K562 (cell line): Measurements from ENCODE around the gene SNAI1. TPM values are rescaled to one million over a fixed set of nuclear protein-coding genes. Genes with fewer than 3 reads are reported as not detected.

Experiments used
- DMBX1 ChIP-seq: fragments of 250-450 bp; sonication (Bioruptor Pico); IDR thresholded peaks from 2 replicates; pipeline ENCODE4 v1.8.0; 2022; ENCODE audit warnings: inconsistent platforms, mild to moderate bottlenecking, moderate library complexity, borderline replicate concordance
- ETV6 ChIP-seq, 3 experiments: fragments of 150-350 bp in 1 of 3; sonication (generic) in 1 of 3; formaldehyde crosslinking in 1 of 3; IDR thresholded peaks; 2 replicates each; pipeline versions ENCODE4 v1.6.1 to v1.8.0; 2014 to 2022; ENCODE audit warnings: borderline replicate concordance in 2 of 3, low read depth in 2 of 3, antibody characterized with exemption in 1 of 3, low read length in 1 of 3, mild to moderate bottlenecking in 1 of 3, missing genetic modification reagents in 1 of 3
- EWSR1 ChIP-seq: fragments of 450-650 bp; IDR thresholded peaks from 2 replicates; pipeline ENCODE4 v1.6.1; 2018; ENCODE audit warnings: borderline replicate concordance, mild to moderate bottlenecking, low read depth, moderate library complexity; ENCODE audit not compliant: partially characterized antibody
- HMG20A ChIP-seq: fragments of 450-650 bp; formaldehyde crosslinking; conservative IDR thresholded peaks from 2 replicates; pipeline ENCODE4 v1.4.0; 2020; ENCODE audit warnings: mild to moderate bottlenecking, mixed read lengths
- HMG20B ChIP-seq: fragments of 250-450 bp; sonication (Bioruptor Pico); IDR thresholded peaks from 2 replicates; pipeline ENCODE4 v1.5.0; 2021; ENCODE audit warnings: mild to moderate bottlenecking
- IFI16 ChIP-seq: fragments of 250-450 bp; sonication (Bioruptor Pico); IDR thresholded peaks from 2 replicates; pipeline ENCODE4 v2.1.2; 2022; ENCODE audit warnings: mild to moderate bottlenecking, inconsistent platforms
- ILK ChIP-seq: fragments of 450-650 bp; IDR thresholded peaks from 2 replicates; pipeline ENCODE4 v1.6.1; 2016; ENCODE audit warnings: missing genetic modification characterization, low read depth, mild to moderate bottlenecking, missing compliant biosample characterization, moderate library complexity, borderline replicate concordance
- L3MBTL2 ChIP-seq: fragments of 450-650 bp; IDR thresholded peaks from 2 replicates; pipeline ENCODE4 v1.6.1; 2016; ENCODE audit warnings: mild to moderate bottlenecking, moderate library complexity
- MYC ChIP-seq, 2 experiments: fragments of 250-450 bp in 1 of 2; sonication (Bioruptor Pico) in 1 of 2; IDR thresholded peaks; 2 replicates each; pipeline versions ENCODE4 v1.5.1 to v1.6.1; 2012 to 2021; ENCODE audit warnings: low read depth in 2 of 2, borderline replicate concordance in 1 of 2, improper control_type of control experiment in 1 of 2, low read length in 1 of 2, mild to moderate bottlenecking in 1 of 2, moderate library complexity in 1 of 2
- NFE2L1 ChIP-seq: fragments of 450-650 bp; IDR thresholded peaks from 2 replicates; pipeline ENCODE4 v1.6.1; 2016; ENCODE audit warnings: missing genetic modification characterization, low read depth, mild to moderate bottlenecking, missing compliant biosample characterization, moderate library complexity, borderline replicate concordance
- NR3C1 ChIP-seq: sonication (generic); formaldehyde crosslinking; IDR thresholded peaks from 2 replicates; pipeline ENCODE4 v1.8.1; 2022; ENCODE audit warnings: missing genetic modification reagents
- NRF1 ChIP-seq, 2 experiments: fragments of 450-650 bp; IDR thresholded peaks in 1 of 2; conservative IDR thresholded peaks in 1 of 2; 2 replicates each; pipeline ENCODE4 v1.6.1; 2014; ENCODE audit warnings: mild to moderate bottlenecking in 2 of 2
- PHF8 ChIP-seq: fragments of 200-600 bp; sonication (generic); IDR thresholded peaks from 2 replicates; pipeline ENCODE4 v1.6.1; 2012; ENCODE audit warnings: mixed run types, mild to moderate bottlenecking, inconsistent platforms, low read length, moderate library complexity, borderline replicate concordance
- PHTF2 ChIP-seq: fragments of 250-450 bp; sonication (Bioruptor Pico); IDR thresholded peaks from 2 replicates; pipeline ENCODE4 v1.5.0; 2021; ENCODE audit warnings: mild to moderate bottlenecking
- SIN3A ChIP-seq, 2 experiments: fragments of 150-350 bp in 1 of 2; IDR thresholded peaks; 2 replicates each; pipeline ENCODE4 v1.6.1; 2011 to 2016; ENCODE audit warnings: borderline replicate concordance in 2 of 2, low read depth in 2 of 2, low read length in 2 of 2, mild to moderate bottlenecking in 2 of 2, moderate library complexity in 2 of 2; ENCODE audit not compliant: control insufficient read depth in 1 of 2
- ZC3H11A ChIP-seq: IDR thresholded peaks from 2 replicates; pipeline ENCODE4 v1.6.1; 2012; ENCODE audit warnings: low read depth, low read length, improper control_type of control experiment
- ZNF197 ChIP-seq: fragments of 200-800 bp; sonication (Bioruptor generic); IDR thresholded peaks from 2 replicates; pipeline ENCODE4 v1.6.1; 2016; ENCODE audit warnings: low read depth, missing genetic modification characterization, missing compliant biosample characterization
- ZNF217 ChIP-seq: sonication (generic); formaldehyde crosslinking; IDR thresholded peaks from 2 replicates; pipeline ENCODE4 v1.8.0; 2022; ENCODE audit warnings: mild to moderate bottlenecking, missing genetic modification reagents
- polyA plus RNA-seq, 8 experiments: library from polyadenylated mRNA; depleted of rRNA in 4 of 8; stranded (reverse) in 5 of 8; unstranded in 3 of 8; fragments of >200 nt; fragmentation: Nextera tagmentation in 2 of 8; fragmentation: Illumina TruSeq in 1 of 8; extraction: Ambion mirVana in 2 of 8; extraction: Trizol in 1 of 8; gene quantifications; 2 replicates each; pipeline versions ENCODE4 v1.2.1 to v1.2.3, GENCODE V29; 2011 to 2014; ENCODE audit warnings: inconsistent platforms in 1 of 8, missing spikeins in 1 of 8
- total RNA-seq, 7 experiments: library from RNA; depleted of rRNA in 6 of 7; stranded (reverse); fragments of >200 nt in 6 of 7; fragmentation: Illumina TruSeq in 2 of 7; extraction: Trizol in 2 of 7; gene quantifications; 2 replicates each; pipeline versions ENCODE4 v1.2.1 to v1.2.3, GENCODE V29; 2011 to 2021; ENCODE audit warnings: low replicate concordance in 1 of 7
- TF ChIP-seq, protein P1 (sequence below), 2 experiments: fragments of 450-650 bp in 1 of 2; IDR thresholded peaks; 2 replicates each; pipeline ENCODE4 v1.6.1; 2011 to 2017; ENCODE audit warnings: low read depth in 2 of 2, antibody characterized with exemption in 1 of 2, borderline replicate concordance in 1 of 2, low read length in 1 of 2, mild to moderate bottlenecking in 1 of 2, mixed read lengths in 1 of 2; ENCODE audit not compliant: control insufficient read depth in 1 of 2
- TF ChIP-seq, protein P2 (sequence below): fragments of 250-450 bp; sonication (Bioruptor Pico); IDR thresholded peaks from 2 replicates; pipeline ENCODE4 v1.5.0; 2021

The SNAI1 gene
- total and polyA plus RNA-seq, 9 of the 15 experiments (the other 6 are each of a cell fraction or from before 2014, with no cell fraction given), result 0.32 to 11.6 (median 2.0) TPM

DNA sequence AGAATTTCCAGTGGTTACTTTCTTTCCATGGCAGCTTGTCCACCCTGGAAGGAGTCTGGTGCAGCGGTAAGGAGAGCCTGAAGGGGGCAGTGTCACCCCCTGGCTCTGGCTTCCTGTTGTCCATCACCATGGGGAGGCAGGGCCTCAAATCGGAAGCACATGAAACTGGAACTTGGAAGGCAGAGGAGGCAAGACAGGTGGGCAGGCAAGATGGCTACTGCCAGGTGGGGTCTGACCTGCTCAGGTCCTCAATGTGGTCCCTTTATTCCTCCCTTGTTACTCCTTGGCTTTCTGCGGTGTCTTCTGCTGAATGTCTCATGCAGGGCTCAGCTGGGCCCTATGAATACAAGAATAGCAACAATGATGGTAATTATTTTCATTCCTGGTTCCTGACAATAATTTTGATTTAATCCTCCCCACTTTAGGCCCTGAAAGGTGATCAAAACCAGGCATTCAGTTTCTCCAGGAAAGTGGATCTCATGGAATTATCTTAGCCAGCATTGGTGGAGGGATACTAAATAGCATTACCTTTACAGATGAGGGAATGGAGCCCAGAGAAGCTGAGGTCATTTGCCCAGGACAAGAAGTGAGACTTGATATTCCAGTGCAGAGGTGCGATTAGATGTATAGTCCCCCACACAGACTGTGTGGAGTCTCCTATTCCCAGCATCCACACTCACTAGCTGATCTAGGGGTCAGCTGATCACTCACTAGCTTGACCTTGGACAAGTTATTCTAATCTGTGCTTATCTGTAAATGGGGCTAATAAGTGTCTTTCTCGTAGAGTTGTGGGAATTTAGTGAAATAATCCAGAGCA lies 17.6 kb upstream of the SNAI1 start (continued):
- no peak for TF ChIP-seq SIN3A (IDR thresholded peaks at IDR 0.05; ENCODE audit: borderline replicate concordance in 2 of 2, control insufficient read depth in 1 of 2, low read depth in 2 of 2, low read length in 2 of 2)
- TF ChIP-seq, protein P1, sequence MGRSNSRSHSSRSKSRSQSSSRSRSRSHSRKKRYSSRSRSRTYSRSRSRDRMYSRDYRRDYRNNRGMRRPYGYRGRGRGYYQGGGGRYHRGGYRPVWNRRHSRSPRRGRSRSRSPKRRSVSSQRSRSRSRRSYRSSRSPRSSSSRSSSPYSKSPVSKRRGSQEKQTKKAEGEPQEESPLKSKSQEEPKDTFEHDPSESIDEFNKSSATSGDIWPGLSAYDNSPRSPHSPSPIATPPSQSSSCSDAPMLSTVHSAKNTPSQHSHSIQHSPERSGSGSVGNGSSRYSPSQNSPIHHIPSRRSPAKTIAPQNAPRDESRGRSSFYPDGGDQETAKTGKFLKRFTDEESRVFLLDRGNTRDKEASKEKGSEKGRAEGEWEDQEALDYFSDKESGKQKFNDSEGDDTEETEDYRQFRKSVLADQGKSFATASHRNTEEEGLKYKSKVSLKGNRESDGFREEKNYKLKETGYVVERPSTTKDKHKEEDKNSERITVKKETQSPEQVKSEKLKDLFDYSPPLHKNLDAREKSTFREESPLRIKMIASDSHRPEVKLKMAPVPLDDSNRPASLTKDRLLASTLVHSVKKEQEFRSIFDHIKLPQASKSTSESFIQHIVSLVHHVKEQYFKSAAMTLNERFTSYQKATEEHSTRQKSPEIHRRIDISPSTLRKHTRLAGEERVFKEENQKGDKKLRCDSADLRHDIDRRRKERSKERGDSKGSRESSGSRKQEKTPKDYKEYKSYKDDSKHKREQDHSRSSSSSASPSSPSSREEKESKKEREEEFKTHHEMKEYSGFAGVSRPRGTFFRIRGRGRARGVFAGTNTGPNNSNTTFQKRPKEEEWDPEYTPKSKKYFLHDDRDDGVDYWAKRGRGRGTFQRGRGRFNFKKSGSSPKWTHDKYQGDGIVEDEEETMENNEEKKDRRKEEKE (IDR thresholded peaks at IDR 0.05; ENCODE audit: borderline replicate concordance in 1 of 2, control insufficient read depth in 1 of 2, low read depth in 2 of 2, low read length in 1 of 2), result no peak
- no peak for TF ChIP-seq ILK
- TF ChIP-seq, protein P2, sequence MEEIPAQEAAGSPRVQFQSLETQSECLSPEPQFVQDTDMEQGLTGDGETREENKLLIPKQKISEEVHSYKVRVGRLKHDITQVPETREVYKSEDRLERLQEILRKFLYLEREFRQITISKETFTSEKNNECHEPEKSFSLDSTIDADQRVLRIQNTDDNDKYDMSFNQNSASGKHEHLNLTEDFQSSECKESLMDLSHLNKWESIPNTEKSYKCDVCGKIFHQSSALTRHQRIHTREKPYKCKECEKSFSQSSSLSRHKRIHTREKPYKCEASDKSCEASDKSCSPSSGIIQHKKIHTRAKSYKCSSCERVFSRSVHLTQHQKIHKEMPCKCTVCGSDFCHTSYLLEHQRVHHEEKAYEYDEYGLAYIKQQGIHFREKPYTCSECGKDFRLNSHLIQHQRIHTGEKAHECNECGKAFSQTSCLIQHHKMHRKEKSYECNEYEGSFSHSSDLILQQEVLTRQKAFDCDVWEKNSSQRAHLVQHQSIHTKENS (CRISPR knock-in tag), result no peak
- TF ChIP-seq NFE2L1, result no peak
- TF ChIP-seq NRF1 (conservative IDR thresholded peaks at IDR 0.05 in 1 of 2, IDR thresholded peaks at IDR 0.05 in 1 of 2), result 0 out of 4 replicates have a peak, but pooled peaks of 1 of the 2 experiments have one; percentile 22
- TF ChIP-seq NR3C1, result no peak
- TF ChIP-seq MYC (IDR thresholded peaks at IDR 0.05; ENCODE audit: low read depth, low read length), result peak; percentile 65; the same call in 1 of the 2 replicates
- no peak for TF ChIP-seq MYC (CRISPR knock-in tag; IDR thresholded peaks at IDR 0.05; ENCODE audit: borderline replicate concordance, low read depth)
- no peak for TF ChIP-seq HMG20A (CRISPR knock-in tag)
- no peak for TF ChIP-seq IFI16 (CRISPR knock-in tag)
- no peak for TF ChIP-seq PHTF2 (CRISPR knock-in tag)
- no peak for TF ChIP-seq ZNF217
- no peak for TF ChIP-seq PHF8
- no peak for TF ChIP-seq ZNF197 (CRISPR knock-in tag)
- no peak for TF ChIP-seq EWSR1
- TF ChIP-seq ETV6 (IDR thresholded peaks at IDR 0.05; ENCODE audit: borderline replicate concordance in 1 of 2, low read depth in 2 of 2, low read length in 1 of 2), result no peak
- no peak for TF ChIP-seq ETV6 (CRISPR knock-in tag; IDR thresholded peaks at IDR 0.05; ENCODE audit: borderline replicate concordance)
- TF ChIP-seq L3MBTL2, result peak; percentile 62
- TF ChIP-seq HMG20B (CRISPR knock-in tag), result no peak
- TF ChIP-seq DMBX1 (CRISPR knock-in tag), result no peak
- no peak for TF ChIP-seq ZC3H11A
